ENCODE data around the gene USP31.

GRCh38 chr16:23107117-23107516 lies 42.1 kb downstream of the USP31 start:
- TF ChIP-seq POLR2A (IDR thresholded peaks at IDR 0.05) (no peak), CTCF (IDR thresholded peaks at IDR 0.05) (no peak)

Data from thyroid gland (tissue), 4 donors.